CD4-positive, alpha-beta T cell treated with Interleukin-17A for 4 hours (primary cell): ENCODE data around the gene MSL2.
"Not testable (repeated sequence)": the region's sequence is repeated elsewhere in the genome, so short reads cannot be mapped to it uniquely, and the experiment has no call there.

Experiments used
- DNase-seq: peaks from one replicate; pipeline ENCODE4 v3.0.0-alpha.2; 2020; ENCODE audit warnings: mixed read lengths

MSL2 gene

DNA sequence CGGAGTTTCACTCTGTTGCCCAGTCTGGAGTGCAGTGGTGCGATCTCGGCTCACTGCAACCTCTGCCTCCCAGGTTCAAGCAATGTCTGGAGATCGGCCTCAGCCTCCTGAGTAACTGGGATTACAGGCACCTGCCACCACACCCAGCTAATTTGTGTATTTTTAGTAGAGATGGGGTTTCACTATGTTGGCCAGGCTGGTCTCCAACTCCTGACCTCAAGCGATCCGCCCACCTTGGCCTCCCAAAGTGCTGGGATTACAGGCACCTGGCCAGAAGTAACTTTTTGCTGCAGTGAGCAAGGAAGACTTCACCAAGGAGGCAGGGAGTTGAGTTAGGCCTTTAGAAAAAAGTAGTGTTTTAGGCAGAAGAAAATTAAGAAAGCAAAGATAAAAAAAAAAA is 3.9 kb downstream of the MSL2 start:
- DNase-seq: not testable (repeated sequence)

DNA sequence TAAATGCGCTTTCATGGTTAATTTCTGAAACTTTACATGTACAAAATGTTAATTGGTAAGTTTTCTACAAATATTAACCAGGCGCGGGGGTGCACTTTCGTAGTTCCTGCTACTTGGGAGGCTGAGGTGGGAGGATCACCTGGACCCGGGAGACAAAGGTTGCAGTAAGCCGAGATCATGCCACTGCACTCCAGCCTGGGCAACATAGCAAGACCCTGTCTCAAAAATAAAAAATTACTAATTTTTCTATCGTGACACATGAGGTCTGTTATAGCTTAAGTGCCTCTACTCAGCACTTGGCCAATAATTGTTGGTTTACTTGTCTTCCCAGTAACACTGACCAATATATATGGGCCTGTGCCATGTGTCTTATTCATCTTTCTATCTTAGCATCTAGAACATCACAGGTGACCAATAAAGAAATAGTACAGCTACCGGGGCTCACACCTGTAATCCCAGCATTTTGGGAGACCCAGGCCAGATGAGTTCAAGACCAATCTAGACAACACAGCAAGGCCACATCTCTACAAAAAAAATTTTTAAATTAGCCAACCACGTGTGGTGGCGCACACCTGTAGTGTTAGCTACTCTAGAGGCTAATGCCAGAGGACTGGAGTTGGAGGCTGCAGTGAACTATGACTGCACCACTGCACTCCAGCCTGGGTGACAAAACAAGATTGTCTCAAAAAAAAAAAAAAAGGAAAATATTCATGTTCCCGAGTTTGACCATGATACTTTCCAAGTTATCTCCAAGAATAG is 6.1 kb downstream of the MSL2 start:
- DNase-seq: no peak

DNA sequence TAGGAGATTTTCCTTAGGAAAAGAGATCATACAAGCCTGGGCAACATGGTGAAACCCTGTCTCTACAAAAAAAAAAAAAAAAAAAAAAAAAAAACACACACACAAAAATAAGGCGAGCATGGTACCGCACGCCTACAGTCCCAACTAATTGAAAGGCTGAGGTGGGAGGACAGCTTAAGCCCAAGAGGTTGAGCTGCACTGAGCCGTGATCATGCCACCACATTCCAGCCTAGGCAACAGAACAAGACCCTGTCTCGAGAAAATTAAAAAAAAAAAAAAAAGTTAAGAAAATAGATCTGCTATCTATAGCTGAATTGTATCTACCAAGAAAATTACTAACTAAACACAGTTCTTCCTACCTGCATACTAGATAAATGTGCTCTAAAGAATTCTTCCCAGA is 7.1 kb downstream of the MSL2 start:
- no peak for DNase-seq

DNA sequence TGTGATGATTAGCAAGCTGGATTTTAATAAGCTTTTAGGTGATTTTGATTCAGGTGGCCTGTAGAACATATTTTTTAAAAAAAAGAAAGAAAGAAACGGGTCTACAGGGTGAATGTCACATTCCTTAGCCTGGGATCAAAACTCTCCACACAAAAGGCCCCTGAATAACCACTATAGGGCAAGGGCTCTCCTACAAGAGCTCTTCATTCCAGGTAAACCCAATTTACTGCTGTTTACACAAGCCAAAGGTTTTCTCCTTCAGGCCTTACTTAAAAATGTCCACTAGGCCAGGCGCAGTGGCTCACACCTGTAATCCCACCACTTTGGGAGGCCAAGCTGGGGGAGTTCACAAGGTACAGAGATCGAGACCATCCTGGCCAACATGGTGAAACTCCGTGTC is 8.3 kb downstream of the MSL2 start:
- no peak for DNase-seq

DNA sequence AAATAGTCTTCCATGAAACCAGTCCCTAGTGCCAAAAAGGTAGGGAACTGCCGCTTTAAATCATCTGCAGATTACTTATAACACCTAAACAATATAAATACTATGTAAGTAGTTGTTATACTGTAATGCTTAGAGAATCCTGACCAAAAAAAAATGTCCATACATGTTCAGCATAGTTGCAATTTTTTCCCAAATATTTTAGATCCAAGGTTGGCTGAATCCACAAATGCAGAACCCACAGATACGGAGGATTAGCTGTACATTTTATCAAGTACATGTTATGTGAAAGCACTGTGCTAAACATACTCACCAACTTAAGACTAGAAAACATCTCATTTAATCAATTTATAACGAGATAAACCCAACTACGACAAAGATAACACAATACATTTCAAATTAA is 9.3 kb downstream of the MSL2 start:
- no peak for DNase-seq

GRCh38 chr3:136186344-136186743 is 9.8 kb downstream of the MSL2 start:
- DNase-seq: peak; percentile 50

- no peak for DNase-seq
Observed at GRCh38 chr3:136184703-136185102, 11.4 kb downstream of the MSL2 start.

DNA sequence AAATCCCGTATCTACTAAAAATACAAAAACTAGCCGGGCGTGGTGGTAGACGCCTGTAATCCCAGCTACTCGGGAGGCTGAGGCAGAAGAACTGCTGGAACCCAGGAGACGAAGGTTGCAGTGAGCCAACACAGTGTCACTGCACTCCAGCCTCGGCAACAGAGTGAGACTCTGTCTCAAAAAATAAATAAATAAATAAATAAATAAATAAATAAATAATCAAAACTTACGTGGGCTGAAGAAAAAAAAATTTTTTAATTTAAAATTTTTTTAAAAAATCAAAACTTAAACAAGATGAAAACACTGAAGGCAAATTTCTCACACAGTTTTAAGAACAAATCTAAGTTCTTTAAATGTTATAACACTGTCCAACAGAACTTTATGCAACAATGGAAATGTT is 14.4 kb downstream of the MSL2 start:
- DNase-seq: no peak

- DNase-seq: no peak
Observed at GRCh38 chr3:136177876-136178275, 18.3 kb downstream of the MSL2 start.

DNA sequence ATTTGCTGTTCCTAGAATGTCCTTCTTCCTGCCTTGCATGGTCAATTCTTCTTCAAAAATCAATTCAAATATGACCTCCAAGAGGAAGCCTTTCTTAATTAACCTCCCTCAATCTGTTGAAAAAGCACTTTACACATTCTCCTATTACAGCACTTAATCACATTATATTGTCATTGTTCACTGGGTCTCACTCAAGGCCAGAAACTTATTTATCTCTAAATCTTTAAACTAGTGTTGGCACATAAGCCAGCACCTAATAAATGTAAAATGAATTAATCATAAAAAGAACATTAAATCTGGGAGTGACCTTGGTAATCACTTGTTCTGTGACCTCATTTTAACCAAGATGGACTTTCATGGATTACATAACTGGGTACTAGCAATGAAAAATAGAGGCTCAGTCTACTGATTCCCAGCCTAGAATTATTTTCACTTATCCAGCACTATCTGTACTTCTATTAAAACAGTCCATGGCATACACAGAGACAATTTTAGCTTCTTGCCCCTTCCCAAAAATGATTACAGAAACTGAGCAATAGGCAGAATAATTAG is 22.1 kb downstream of the MSL2 start:
- DNase-seq: no peak

- DNase-seq: no peak
Observed at GRCh38 chr3:136171097-136171542, 25.0 kb downstream of the MSL2 start.

DNA sequence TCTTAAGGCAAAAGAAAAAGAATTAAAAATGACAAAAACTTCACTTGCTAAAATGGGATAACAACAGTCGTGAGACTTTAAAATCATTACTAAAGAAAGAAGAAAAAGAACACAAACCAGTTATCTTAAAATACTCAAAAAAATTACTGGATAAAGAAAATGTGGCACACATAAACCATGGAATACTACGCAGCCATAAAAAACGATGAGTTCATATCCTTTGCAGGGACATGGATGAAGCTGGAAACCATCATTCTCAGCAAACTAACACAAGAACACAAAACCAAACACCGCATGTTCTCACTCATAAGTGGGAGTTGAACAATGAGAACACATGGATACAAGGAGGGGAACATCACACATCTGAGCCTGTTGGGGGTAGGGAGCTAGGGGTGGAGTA is 27.9 kb downstream of the MSL2 start:
- not testable (repeated sequence) for DNase-seq

- DNase-seq: no peak
Observed at GRCh38 chr3:136166507-136166906, 29.6 kb downstream of the MSL2 start.

- DNase-seq: not testable (repeated sequence)
Observed at GRCh38 chr3:136163607-136164006, 32.5 kb downstream of the MSL2 start.

GRCh38 chr3:136162322-136162721 is 33.8 kb downstream of the MSL2 start:
- DNase-seq: no peak

GRCh38 chr3:136161516-136161915 is 34.6 kb downstream of the MSL2 start:
- no peak for DNase-seq

DNA sequence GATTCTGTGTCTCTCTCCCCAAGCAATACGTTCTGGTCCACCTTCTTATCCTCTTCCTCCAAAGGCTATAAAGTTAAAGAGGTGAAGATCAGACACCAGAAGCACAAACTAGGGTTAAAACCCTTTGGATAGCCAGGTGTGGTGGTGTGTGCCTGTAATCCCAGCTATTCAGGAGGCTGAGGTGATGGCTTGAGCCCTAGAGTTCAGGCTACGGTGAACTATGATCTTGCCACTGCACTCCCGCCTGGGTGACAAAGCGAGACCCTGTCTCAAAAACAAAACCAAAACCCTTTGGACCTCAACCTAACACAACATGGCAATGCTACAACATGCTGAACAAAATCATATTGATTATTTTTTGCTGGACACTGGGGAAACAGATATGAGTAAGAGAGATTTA is 43.2 kb downstream of the MSL2 start:
- no peak for DNase-seq

DNA sequence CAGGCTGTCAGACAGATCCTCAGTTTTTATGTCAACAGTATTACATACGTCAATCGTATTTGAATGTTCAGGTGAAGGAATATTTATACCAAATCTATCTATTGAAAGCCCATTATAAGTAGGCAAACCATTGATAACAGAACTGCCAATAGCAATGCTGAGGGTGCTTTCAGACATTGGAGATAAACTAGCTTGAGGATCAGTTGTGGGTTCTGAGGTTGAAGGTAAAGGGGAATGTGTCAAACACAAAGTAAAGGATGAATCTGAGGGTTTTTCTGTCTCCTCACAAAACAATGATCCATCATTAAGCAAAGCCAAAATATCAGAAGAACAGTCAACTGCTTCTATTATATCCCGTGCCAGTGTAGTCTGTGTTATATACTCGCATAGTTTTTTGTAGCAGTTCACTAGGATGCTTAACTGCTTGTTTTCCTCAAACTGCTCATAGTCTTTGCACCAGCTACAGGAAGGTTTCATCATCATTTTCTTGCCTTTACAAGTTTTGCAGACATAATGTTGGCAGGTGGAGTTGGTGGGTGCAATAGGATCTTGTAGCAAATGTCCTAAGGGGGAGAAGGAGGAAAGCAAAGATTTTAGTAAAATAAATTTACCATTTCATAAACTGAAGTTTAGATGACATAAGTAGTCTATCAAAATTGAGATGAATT is 43.8 kb downstream of the MSL2 start:
- no peak for DNase-seq

DNA sequence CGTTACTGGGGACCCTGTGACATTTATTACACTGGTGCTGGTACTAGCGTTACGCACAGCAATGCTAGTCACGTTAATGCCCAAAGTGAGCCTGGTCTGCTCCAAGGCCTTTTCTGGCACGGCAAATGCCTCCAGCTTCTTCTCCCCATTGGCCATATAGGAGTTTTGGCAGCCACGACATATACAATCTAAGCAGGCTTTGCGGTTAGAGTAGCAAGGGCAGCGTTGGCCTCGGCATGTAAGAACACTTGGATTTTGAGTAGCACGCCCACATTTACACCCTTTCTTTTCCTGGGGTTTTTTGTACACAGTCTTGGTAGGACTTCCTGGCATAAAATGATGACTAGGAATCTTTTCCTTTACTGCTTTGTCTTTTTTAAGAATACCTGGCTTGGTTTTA is 44.9 kb downstream of the MSL2 start:
- DNase-seq: no peak

DNA sequence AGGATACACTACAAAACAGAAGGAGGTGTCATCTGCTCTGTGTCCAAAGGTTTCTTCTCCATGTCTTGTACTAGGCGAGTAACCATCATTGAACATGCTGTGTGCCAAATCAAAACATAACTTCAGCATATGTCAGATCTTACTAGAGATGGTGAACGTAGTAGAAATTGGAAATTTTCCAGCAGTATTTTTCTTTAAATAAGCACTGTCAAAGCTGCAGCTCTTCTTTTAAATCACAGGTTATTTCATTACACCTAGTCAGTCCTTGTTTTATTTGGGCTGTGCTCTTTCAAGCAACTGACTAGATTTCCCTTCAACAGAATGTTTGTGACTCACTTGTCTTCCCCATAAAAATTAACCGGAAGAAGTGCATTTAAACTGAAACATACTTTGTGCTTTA is 46.5 kb downstream of the MSL2 start:
- no peak for DNase-seq

DNA sequence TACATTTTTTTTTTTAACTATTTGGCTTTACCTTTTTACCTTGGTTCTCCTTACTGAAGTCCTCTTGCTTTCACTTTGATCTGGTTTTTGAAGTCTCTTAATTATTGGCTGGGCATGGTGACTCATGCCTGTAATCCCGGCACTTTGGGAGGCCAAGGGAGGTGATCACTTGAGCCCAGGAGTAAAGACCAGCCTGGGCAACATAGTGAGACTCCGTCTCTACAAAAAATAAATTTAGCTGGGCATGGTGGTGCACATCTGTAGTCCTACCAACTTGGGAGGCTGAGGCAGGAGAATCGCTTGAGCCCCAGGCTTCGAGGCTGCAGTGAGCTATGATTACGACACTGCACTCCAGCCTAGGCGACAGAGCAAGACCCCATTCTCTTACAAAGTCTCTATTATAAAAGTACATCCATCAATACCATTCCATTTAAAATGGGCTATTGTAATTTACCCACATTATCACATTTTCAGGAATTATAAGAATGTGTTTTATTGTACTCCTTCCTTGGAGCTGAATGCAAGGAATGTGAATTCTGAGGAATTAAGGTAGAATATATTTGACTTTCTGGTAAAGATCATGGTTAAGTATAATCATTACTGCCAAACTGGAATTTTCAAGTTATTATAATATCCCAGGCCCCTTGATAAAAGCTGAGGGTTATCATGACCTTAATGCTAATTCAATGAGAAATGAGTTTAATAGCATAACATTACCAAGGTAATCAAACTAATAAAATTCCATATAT is 49.0 kb downstream of the MSL2 start:
- no peak for DNase-seq

DNA sequence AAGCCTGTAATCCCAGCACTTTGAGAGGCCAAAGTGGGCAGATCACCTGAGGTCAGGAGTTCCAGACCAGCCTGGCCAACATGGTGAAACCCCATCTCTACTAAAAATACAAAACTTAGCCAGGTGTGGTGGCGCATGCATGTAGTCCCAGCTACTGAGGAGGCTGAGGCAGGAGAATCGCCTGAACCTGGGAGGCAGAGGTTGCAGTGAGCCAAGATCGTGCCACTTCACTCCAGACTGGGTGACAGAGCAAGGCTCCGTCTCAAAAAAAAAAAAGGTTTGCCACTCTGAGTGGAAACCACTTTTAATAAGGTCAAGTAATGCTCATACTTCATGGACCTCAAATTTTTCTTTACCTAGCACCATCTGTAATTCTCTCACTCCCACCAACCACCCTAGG is 51.7 kb downstream of the MSL2 start:
- DNase-seq: not testable (repeated sequence)

- DNase-seq: no peak
Observed at GRCh38 chr3:136142592-136142991, 53.5 kb downstream of the MSL2 start.

- no peak for DNase-seq
Observed at GRCh38 chr3:136141891-136142290, 54.2 kb downstream of the MSL2 start.
